ENCODE measurements around the gene IMP3.

The IMP3 gene

DNA sequence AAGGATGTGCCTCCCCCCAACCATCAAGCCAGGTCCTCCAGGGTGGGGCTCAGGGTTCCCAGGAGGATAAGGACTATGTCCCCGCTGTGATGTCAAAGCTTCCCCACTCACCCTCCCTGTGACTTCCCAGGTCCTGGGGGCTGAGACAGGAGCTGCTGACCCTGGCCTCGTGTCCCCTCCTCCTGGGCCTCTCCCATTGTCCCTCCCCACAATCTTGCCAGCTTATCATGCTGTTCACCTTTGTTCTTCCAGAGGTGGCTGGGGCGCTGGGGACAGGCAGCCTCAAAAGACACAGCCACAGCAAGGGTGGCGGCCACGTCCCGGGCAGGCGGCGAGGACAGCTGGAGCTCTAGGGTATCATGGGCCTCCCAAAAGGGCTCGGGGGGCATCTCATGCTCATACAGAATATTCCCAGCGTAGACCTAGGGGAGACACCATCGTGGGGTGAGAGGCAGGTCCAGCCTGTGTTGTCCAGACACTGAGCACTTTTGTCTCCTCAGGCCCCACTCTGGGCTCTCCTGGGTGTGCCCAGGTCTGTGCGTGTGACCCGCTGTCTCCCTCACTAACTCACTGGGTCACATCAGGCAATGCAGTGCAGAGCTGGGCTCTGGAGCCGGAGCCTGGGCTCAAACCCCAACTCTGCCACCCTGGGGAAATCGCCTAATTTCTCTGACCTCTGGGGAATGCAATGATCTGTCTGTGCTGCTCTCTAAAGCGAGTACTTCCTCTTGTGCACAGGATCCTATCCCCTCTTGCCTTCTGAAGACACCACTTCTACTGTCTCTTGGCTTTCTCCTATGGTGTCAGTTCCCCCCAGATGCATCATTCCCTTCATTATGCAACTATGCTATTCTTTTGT is 37.7 kb upstream of the IMP3 start:
- Histone ChIP-seq H3K27me3 (replicated peaks; ENCODE audit: control insufficient read depth, insufficient read depth, low read length) (peaks cover 1% of the 10 kb centered on the region; the same call in 1 of the 2 replicates), H3K4me3 (replicated peaks; ENCODE audit: low read depth, low read length) (no peak overlapping the region)
- DNase-seq (ENCODE audit: extremely low read depth, insufficient read length): no peak

DNA sequence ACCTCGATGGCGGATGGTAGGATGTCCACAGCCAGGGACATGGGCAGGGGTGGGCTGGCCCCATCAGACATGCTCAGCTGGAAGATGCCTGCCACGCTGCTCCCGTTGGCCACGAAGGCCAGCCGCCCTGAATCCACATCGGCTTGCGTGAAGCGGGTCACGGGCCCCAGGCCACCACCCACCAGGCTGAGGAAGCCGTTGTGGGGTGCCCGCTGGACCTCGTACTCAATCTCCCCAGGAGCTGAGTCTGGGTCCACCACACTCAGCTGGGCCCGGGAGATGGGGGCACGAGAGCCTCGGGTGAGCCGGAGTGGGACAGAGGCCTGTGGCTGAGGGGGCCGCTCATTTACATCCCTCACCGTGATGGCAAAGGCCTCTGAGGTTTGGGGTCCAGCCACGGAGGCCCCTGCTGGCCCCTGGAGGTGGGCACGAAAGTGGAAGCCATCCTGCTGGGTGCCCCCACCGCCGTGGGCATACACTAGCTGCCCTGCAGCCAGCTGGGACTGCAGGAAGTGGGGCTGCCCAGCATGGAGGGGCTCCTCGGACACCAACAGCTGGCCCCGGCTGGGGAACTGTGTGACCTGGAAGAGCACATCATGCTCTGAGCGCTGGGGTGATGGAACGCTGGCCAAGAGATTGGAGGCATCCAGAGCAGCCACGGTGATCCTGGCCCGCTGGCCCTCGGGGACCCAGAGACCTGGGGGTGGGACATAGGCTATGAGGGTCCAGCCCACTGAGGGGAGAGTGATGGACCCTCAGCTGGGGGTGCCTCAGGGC is 36.9 kb upstream of the IMP3 start:
- H3K4me3 ChIP-seq (replicated peaks; ENCODE audit: low read depth, low read length): no peak overlapping the region
- H3K36me3 ChIP-seq (ENCODE audit: control insufficient read depth, insufficient read depth, low read length): no peaks in the 10 kb centered on the region
- TF ChIP-seq, protein P1, sequence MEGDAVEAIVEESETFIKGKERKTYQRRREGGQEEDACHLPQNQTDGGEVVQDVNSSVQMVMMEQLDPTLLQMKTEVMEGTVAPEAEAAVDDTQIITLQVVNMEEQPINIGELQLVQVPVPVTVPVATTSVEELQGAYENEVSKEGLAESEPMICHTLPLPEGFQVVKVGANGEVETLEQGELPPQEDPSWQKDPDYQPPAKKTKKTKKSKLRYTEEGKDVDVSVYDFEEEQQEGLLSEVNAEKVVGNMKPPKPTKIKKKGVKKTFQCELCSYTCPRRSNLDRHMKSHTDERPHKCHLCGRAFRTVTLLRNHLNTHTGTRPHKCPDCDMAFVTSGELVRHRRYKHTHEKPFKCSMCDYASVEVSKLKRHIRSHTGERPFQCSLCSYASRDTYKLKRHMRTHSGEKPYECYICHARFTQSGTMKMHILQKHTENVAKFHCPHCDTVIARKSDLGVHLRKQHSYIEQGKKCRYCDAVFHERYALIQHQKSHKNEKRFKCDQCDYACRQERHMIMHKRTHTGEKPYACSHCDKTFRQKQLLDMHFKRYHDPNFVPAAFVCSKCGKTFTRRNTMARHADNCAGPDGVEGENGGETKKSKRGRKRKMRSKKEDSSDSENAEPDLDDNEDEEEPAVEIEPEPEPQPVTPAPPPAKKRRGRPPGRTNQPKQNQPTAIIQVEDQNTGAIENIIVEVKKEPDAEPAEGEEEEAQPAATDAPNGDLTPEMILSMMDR (IDR thresholded peaks at IDR 0.05; ENCODE audit: insufficient read depth, low read length, poor library complexity, severe bottlenecking): no peak
- DNase-seq (ENCODE audit: extremely low read depth, insufficient read length): no peak
- peaks cover 1% of the 10 kb centered on the region; the same call in 1 of the 2 replicates for H3K27me3 ChIP-seq (replicated peaks; ENCODE audit: control insufficient read depth, insufficient read depth, low read length)

More for the DNA sequence above, 37.7 kb upstream of the IMP3 start:
- H3K36me3 ChIP-seq (ENCODE audit: control insufficient read depth, insufficient read depth, low read length): no peaks in the 10 kb centered on the region
- TF ChIP-seq, protein P1 (IDR thresholded peaks at IDR 0.05; ENCODE audit: insufficient read depth, low read length, poor library complexity, severe bottlenecking): no peak

DNA sequence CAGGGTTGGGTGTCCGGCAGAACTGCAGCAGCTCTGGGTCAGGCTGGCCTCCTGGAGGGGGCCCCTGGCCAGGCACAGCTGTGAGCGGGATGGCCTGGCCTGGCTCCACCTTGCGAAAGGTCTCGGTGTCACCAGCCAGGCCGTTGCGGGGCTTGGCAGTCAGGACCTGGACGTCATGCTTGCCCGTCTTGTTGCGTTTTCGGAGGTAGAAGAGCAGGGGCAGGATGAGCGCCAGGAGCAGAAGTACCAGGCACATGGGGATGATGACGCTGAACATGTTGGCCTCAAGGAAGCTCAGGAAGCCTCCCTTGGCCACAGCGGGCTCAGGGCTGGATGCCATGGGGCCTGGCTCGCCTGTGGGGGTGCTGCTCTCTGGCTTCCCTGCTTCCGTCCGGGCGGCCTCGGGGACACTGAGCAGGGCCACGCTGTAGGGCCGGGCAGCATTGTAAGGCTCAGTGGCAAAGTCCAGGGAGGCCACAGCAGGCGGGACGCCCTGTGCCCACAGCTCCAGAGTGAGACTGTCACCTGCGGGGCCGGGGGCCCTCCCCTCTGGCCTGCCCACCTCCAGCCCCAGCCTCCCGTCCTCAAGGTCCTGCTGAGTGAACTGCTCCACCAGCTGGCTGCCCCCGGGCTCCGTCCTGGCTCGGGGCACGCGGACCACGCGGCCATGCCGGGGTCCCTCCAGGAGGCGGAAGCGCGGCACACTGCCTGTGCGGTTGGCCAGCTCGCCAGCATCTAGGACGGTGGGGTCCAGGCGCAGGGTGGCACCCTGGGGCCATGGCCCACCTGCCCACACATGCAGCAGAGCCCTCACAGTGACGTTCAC is 35.8 kb upstream of the IMP3 start:
- Histone ChIP-seq H3K27me3 (replicated peaks; ENCODE audit: control insufficient read depth, insufficient read depth, low read length) (peaks cover 1% of the 10 kb centered on the region; the same call in 1 of the 2 replicates), H3K4me3 (replicated peaks; ENCODE audit: low read depth, low read length) (no peak overlapping the region), H3K36me3 (ENCODE audit: control insufficient read depth, insufficient read depth, low read length) (no peaks in the 10 kb centered on the region)
- no peak for DNase-seq (ENCODE audit: extremely low read depth, insufficient read length)
- TF ChIP-seq, protein P1 (IDR thresholded peaks at IDR 0.05; ENCODE audit: insufficient read depth, low read length, poor library complexity, severe bottlenecking): no peak

DNA sequence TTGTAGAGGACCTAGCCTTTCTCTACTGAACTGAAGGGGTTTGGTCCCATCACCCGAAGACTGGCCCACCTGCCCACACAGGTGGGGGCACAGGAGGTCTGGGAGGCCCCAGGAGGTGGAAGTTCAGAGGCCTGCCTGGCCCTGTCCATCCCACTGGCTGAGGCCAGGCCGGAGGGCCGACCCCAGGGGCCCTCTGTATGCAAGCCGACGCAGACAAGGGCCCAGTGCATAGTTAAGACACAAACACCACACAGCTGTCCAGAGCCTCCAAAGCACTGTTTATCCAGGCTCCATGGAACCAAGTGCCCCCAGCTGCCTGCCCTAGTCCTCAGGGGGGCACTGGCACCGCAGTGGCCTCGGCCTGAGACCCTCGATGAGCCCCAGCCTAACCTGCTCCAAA is 34.3 kb upstream of the IMP3 start:
- TF ChIP-seq, protein P1 (IDR thresholded peaks at IDR 0.05; ENCODE audit: insufficient read depth, low read length, poor library complexity, severe bottlenecking): no peak
- H3K36me3 ChIP-seq (ENCODE audit: control insufficient read depth, insufficient read depth, low read length): no peaks in the 10 kb centered on the region
- H3K27me3 ChIP-seq (replicated peaks; ENCODE audit: control insufficient read depth, insufficient read depth, low read length): peaks cover 1% of the 10 kb centered on the region; the same call in 1 of the 2 replicates
- DNase-seq (ENCODE audit: extremely low read depth, insufficient read length): no peak
- H3K4me3 ChIP-seq (replicated peaks; ENCODE audit: low read depth, low read length): no peak overlapping the region

DNA sequence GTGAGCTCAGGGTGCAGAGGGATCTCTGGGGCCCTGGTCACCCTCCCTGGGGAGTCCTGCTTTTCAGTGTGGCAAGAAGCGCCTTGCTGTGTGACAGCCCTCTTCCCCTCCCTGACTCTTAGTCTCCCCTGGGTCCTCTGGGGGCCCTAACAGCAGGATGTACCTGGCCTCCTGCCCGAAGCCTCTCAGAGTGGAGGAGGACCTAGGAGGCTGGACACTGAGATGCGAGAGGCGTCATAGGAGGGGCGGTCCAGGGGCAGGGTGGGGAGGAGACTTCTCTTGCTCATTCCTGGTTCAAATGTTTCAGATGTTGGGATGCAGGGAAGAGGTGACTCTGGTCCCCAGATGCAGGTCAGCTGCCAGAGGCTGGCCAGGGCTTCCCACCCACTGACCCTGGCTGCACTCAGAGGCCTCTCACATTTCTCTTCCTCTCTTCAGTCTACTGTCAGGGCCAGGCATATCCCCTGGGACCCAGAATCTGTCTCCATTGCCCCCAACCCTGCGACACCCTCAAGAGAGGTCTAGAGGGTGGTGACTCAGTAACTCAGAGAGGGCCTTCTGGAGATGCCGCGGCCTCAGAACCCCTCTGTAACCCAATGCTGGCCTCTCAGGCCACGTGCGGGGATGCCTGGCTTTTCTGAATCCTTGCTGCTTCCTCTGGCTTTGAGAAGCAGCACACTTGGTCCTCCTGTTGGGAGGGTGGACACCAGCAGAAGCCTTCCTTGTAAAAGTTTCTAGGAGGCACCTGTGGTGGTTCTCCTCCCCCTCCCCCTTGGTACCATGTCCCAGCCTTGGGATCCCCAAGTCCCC is 33.6 kb upstream of the IMP3 start:
- peaks cover 1% of the 10 kb centered on the region; the same call in 1 of the 2 replicates for H3K27me3 ChIP-seq (replicated peaks; ENCODE audit: control insufficient read depth, insufficient read depth, low read length)
- TF ChIP-seq, protein P1 (IDR thresholded peaks at IDR 0.05; ENCODE audit: insufficient read depth, low read length, poor library complexity, severe bottlenecking): no peak
- H3K36me3 ChIP-seq (ENCODE audit: control insufficient read depth, insufficient read depth, low read length): no peaks in the 10 kb centered on the region
- H3K4me3 ChIP-seq (replicated peaks; ENCODE audit: low read depth, low read length): no peak overlapping the region
- DNase-seq (ENCODE audit: extremely low read depth, insufficient read length): no peak

All from GM06990 (cell line).